A673 (cell line): ENCODE data around the gene FAM89A.
"Not testable (repeated sequence)": the region's sequence is repeated elsewhere in the genome, so short reads cannot be mapped to it uniquely, and the experiment has no call there.

Experiments
- EZH2 ChIP-seq: fragments of 200-600 bp; sonication (generic); IDR thresholded peaks from 2 replicates; pipeline ENCODE4 v1.6.1; 2017; ENCODE audit warnings: borderline replicate concordance, low read depth, mild to moderate bottlenecking, mixed read lengths, antibody characterized with exemption, low read length; ENCODE audit not compliant: poor library complexity, severe bottlenecking
- TF ChIP-seq, protein P1 (sequence below): fragments of 300-800, 200-600 bp; sonication (generic); conservative IDR thresholded peaks from 2 replicates; pipeline ENCODE4 v1.5.1; 2017; ENCODE audit warnings: low read depth, mild to moderate bottlenecking, antibody characterized with exemption, low read length, moderate library complexity, mixed read lengths

GRCh38 chr1:231029247-231029646, 10.8 kb downstream of the FAM89A start:
- TF ChIP-seq, protein P1, sequence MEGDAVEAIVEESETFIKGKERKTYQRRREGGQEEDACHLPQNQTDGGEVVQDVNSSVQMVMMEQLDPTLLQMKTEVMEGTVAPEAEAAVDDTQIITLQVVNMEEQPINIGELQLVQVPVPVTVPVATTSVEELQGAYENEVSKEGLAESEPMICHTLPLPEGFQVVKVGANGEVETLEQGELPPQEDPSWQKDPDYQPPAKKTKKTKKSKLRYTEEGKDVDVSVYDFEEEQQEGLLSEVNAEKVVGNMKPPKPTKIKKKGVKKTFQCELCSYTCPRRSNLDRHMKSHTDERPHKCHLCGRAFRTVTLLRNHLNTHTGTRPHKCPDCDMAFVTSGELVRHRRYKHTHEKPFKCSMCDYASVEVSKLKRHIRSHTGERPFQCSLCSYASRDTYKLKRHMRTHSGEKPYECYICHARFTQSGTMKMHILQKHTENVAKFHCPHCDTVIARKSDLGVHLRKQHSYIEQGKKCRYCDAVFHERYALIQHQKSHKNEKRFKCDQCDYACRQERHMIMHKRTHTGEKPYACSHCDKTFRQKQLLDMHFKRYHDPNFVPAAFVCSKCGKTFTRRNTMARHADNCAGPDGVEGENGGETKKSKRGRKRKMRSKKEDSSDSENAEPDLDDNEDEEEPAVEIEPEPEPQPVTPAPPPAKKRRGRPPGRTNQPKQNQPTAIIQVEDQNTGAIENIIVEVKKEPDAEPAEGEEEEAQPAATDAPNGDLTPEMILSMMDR: not testable (repeated sequence)
- not testable (repeated sequence) for TF ChIP-seq EZH2
